ENCODE data around the gene TNFSF11. TPM values are rescaled to one million over a fixed set of nuclear protein-coding genes. Genes with fewer than 3 reads are reported as not detected.

Gene TNFSF11, protein sequence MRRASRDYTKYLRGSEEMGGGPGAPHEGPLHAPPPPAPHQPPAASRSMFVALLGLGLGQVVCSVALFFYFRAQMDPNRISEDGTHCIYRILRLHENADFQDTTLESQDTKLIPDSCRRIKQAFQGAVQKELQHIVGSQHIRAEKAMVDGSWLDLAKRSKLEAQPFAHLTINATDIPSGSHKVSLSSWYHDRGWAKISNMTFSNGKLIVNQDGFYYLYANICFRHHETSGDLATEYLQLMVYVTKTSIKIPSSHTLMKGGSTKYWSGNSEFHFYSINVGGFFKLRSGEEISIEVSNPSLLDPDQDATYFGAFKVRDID
- total RNA-seq = not detected
- long read RNA-seq = 0 reads

DNA sequence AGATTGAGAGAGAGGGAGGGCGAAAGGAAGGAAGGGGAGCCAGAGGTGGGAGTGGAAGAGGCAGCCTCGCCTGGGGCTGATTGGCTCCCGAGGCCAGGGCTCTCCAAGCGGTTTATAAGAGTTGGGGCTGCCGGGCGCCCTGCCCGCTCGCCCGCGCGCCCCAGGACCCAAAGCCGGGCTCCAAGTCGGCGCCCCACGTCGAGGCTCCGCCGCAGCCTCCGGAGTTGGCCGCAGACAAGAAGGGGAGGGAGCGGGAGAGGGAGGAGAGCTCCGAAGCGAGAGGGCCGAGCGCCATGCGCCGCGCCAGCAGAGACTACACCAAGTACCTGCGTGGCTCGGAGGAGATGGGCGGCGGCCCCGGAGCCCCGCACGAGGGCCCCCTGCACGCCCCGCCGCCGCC is at the start of gene TNFSF11:
TSS of gene TNFSF11 (plus strand) at position 142 of the 400 bp plus-strand sequence. CDS start at position 294, 152 bp downstream.
- DNase-seq (ENCODE audit: missing footprints) (no peak), ATAC-seq (no peak)
- intact Hi-C loops (cut with DNase I) = no loop called here

- DNase-seq (ENCODE audit: missing footprints) (no peak), ATAC-seq (no peak)
- intact Hi-C loops (cut with DNase I) = no loop called here
Measured at GRCh38 chr13:42524487-42525034, 49.4 kb upstream of the TNFSF11 start.

- DNase-seq (ENCODE audit: missing footprints) (no peak), ATAC-seq (no peak)
- intact Hi-C loops (cut with DNase I) = no loop called here
Measured at GRCh38 chr13:42525035-42525504, 48.9 kb upstream of the TNFSF11 start.

- intact Hi-C loops (cut with DNase I) = no loop called here
- DNase-seq (ENCODE audit: missing footprints) = no peak
- ATAC-seq = no peak
Measured at GRCh38 chr13:42526276-42526675, 47.7 kb upstream of the TNFSF11 start.

DNA sequence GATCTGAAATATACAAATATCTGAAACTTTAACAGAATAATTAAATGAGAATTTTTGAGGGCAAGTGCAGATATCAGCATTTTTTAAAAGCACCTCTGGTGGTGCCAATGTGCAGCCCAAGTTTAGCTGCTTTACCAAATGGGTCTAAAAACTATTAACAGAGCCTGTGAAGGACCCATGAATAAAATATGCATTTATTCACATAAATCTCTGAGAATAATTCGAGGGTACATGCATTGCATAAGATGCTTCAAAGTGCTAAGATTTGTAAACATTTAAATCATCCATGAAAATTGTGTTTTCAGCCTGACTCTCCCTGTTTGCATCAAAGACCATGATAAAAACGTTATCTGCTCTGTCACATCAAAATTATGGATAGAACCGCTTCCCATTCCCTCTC is 47.1 kb upstream of the TNFSF11 start:
- ATAC-seq = no peak
- intact Hi-C loops (cut with DNase I) = no loop called here
- no peak for DNase-seq (ENCODE audit: missing footprints)

DNA sequence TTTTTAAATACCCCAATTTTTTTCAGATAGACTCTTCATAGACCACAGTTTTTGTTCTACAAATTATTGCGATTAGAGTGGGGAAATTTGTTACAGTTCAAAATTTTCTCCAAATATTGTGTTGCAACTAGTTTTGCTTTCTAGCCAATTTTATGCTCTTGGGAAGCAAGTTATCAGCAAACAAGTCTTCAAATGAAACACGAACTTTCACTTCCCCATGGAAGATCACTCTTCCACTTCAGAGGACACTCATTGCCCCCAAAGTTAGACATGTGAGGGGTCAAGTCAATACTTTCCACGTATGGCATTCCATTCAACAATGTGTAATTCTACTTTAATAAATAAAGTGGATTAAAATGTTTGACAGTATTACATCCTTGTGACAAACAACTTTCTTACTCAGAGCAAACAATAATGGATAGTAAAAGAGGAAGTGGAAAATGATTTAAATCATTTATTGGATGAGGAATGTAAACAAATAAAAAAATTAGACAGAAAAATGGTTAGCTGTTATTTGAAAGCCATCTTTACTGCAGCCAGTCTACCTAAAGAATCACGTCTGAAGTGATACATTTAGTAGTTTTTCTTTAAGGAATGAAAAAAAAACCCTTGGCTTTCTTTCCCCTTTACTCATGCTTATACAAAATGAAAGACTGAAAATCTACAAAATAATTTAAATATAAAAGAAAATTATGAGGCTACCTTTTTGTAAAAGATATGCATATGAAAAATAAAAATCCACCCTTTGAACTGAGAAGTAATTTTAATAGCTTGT is 41.2 kb upstream of the TNFSF11 start:
- ATAC-seq = no peak

DNA sequence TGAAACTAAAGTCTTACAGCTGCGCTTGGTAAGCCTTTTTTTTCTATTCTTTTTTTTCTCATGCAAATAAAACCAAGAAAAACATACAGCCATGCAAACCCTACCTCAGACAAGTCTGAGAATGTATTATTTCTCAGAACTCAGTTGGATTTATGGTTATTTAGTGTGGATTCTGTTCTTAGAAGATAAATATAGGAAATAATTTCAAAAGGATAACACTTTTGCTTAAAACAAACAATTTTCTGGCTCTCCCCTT is 40.7 kb upstream of the TNFSF11 start:
- ATAC-seq (no peak), DNase-seq (ENCODE audit: missing footprints) (no peak)
- intact Hi-C loops (cut with DNase I) = no loop called here

More for the DNA sequence above, 41.2 kb upstream of the TNFSF11 start:
- intact Hi-C loops (cut with DNase I) = no loop called here
- no peak for DNase-seq (ENCODE audit: missing footprints)

DNA sequence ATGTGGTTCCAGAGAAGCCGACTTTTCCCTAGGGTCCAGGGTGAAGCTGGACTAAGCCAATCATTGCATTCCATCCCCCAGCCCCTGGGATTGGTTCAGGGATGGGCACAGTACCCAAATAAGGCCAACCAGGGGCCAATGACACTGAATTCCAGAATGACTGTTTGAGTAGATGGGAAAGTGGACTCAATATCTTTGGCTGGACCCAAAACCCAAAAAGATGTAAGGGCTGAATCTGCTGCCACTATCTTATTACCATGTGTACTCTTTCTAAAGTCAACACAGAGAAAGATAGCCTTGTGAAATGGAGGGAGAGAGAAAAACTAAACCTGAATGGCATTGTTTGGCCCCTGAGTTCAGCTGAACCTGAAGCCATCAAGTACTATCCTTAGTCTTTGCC is 39.2 kb upstream of the TNFSF11 start:
- DNase-seq (ENCODE audit: missing footprints) (no peak), ATAC-seq (no peak)
- intact Hi-C loops (cut with DNase I) = no loop called here

DNA sequence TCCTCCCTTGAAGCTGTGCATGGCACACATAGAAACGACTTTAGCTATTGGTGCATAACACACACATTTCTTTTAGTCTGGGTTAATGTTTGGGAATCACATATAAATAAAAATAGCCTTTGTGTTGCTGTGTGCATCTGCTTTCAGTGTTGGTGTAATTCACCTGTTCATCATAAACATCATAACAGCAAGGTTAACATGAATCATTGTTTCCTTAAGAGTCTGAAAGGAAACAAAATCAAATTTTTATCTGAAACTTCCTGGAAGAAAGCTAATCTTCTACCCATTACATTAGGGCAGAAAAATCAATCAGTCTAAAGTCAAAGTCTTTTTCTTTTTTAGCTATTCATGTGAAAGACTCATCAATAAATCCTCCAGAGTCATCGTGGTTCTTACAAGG is 35.0 kb upstream of the TNFSF11 start:
- DNase-seq (ENCODE audit: missing footprints) (no peak), ATAC-seq (no peak)
- intact Hi-C loops (cut with DNase I) = no loop called here

DNA sequence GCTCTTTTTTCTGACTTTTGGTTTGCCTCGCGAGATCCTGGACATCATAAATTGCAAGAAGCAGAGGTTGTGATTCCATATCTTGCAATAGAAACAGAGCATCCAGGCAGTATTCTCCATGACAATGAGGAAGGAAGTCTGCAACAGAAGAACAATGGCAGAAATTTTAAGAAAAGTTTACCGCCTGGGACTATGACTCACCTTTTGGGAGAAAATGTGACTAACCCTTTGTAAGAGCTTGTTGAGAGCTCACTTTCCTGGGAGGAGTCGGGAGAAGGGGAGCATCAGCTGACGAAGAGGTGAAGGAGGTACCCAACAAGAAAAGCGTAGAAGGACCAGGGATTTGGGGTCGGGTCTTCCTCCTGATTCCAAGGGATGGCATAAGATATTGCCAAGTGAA is 34.3 kb upstream of the TNFSF11 start:
- DNase-seq (ENCODE audit: missing footprints) (no peak), ATAC-seq (no peak)
- intact Hi-C loops (cut with DNase I) = no loop called here

DNA sequence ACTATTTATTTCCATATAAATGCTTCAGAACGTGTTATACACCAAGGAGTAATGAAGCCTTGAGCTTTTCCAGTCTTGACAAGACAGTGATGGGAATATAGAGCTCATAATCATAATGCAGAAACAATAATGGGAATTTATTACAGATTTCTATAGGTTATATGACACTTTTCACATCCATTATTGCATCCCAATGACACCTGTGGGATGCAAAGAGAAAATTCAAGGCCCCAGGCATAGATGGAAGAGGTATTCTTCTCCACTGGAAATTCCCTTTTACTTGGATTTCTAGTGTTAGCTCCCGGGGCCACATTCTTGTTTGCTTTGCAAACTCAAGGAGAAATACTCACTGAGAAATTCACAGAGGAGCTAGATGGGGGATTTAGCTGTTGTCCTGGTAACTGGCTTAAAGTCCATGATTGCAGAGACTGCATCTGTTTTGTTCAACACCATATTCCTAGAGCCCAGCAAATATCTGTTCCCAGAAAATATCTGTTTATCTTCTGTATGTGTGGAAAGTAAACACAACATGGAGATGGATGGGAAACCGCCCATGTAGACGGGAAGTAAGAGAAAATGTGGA is 30.6 kb upstream of the TNFSF11 start:
- ATAC-seq (no peak), DNase-seq (ENCODE audit: missing footprints) (no peak)
- intact Hi-C loops (cut with DNase I) = no loop called here

- ATAC-seq (no peak), DNase-seq (ENCODE audit: missing footprints) (no peak)
- intact Hi-C loops (cut with DNase I) = no loop called here
Measured at GRCh38 chr13:42544246-42544926, 29.6 kb upstream of the TNFSF11 start.

GRCh38 chr13:42545842-42546241 is 28.1 kb upstream of the TNFSF11 start:
- intact Hi-C loops (cut with DNase I) = no loop called here
- ATAC-seq (no peak), DNase-seq (ENCODE audit: missing footprints) (no peak)

- intact Hi-C loops (cut with DNase I) = no loop called here
- DNase-seq (ENCODE audit: missing footprints) = no peak
- ATAC-seq = no peak
Measured at GRCh38 chr13:42547612-42548011, 26.3 kb upstream of the TNFSF11 start.

DNA sequence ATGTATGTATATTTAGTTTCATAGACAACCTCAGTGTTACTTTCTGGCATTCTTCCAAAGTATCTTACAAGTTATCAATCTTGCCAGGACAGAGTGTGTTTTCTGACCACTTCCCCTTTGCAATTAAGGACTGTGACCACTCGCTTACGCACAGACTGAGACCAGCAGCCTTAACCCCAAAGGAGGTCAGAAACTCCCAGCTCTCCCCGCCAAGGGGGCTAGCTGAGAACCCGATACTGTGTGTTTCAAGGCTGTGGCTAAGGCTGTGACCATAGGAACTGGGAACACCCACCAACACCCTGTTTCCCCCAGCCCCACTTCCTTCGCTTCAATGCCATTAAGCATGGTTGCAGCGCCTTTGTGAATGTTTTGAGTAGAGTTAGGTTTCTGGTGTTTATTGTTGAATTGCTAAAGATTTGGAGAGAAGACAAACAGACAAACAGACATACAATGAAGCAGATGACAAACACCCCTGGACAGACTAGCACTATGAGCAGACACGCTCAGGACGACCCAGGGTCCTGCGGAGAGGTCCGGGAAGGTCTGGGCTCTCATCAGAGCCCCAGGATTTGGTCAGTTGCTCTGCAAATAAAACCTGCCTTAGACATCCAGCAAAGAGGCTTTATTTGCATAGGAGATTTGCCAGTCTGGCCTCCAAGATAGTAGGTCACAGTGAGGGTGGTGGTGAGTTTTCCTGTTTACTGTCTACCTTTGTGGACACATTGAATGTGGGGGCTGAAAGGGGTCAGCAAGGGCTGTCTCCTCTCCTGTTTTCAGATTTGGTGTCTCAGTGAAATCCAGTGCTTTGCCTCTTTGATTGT is 25.0 kb upstream of the TNFSF11 start:
- DNase-seq (ENCODE audit: missing footprints) (no peak), ATAC-seq (peak; percentile 52)
- intact Hi-C loops (cut with DNase I) = no loop called here

- no peak for ATAC-seq
- intact Hi-C loops (cut with DNase I) = no loop called here
- DNase-seq (ENCODE audit: missing footprints) = no peak
Measured at GRCh38 chr13:42549552-42549936, 24.4 kb upstream of the TNFSF11 start.

DNA sequence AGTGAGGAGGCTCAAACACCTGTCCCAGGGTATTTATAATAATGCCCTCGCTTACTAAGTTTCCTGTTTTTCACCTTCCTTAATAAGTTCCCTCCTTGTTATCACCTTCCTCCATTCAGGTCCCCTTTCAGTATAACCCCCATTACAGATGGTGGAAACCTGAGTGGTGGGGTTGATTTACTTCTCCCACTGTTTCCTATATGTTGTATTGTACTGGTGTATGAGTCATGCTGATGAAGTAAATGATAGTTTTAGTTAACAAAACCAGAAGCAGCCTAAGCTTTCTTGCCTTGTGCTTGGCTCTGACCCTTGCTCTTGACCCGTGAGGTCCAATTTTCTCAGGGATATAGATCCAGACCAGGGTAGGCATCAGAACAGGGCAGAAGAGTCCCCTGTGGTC is 22.3 kb upstream of the TNFSF11 start:
- no peak for ATAC-seq
- DNase-seq (ENCODE audit: missing footprints) = no peak
- intact Hi-C loops (cut with DNase I) = no loop called here

Measured in Right ventricle myocardium inferior (tissue), 1 donor.